HG03439 (cell line): ENCODE measurements around the gene RPRD1B.

Experiments
- ATAC-seq: cut with Tn5 transposase; IDR thresholded peaks from one replicate; pipeline ENCODE4 v1.9.1; 2021; ENCODE audit warnings: mild to moderate bottlenecking, moderate library complexity; ENCODE audit not compliant: unreplicated experiment

RPRD1B gene, protein sequence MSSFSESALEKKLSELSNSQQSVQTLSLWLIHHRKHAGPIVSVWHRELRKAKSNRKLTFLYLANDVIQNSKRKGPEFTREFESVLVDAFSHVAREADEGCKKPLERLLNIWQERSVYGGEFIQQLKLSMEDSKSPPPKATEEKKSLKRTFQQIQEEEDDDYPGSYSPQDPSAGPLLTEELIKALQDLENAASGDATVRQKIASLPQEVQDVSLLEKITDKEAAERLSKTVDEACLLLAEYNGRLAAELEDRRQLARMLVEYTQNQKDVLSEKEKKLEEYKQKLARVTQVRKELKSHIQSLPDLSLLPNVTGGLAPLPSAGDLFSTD

DNA sequence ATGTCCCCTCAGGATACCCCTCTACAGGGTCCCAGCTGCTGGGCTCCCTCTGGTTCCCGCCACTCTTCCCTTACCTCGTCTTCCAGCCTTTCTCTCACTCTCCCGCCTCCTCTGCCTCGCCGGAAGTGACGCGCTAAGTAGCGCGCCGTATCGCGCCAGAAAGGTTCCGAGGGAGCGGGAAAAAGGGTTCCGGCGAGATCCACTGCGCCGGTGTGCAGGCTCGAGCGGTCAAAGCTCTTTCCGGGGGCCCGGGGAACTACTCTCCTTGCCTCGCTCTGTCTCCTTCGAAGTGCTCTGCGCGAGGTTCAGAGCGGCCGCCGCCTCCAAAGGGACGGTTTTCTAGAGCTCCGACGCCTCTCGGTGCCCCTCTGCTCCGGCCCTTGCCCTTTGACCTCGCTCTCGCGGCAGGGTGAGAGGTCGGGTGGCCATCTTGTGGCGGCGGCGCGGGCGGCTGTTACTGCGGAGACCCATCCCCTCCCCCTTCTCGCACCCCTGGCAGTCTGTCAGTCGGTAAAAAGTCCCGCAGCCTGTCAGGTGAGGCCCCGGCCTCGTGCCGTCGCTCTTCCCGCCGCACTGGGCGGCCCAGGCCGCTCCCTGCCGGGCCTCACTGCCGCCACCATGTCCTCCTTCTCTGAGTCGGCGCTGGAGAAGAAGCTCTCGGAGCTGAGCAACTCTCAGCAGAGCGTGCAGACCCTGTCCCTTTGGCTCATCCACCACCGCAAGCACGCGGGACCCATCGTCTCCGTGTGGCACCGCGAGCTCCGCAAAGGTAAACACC is at the start of gene RPRD1B, which contains the start of gene TTI1:
TSS of gene RPRD1B (plus strand) at position 417 of the 778 bp plus-strand sequence. CDS start at position 619, 202 bp downstream.
TSS of gene TTI1 (minus strand) at position 127 of the 778 bp plus-strand sequence. CDS start 19,640 bp downstream, outside the sequence.
- ATAC-seq, result peak; percentile 92

DNA sequence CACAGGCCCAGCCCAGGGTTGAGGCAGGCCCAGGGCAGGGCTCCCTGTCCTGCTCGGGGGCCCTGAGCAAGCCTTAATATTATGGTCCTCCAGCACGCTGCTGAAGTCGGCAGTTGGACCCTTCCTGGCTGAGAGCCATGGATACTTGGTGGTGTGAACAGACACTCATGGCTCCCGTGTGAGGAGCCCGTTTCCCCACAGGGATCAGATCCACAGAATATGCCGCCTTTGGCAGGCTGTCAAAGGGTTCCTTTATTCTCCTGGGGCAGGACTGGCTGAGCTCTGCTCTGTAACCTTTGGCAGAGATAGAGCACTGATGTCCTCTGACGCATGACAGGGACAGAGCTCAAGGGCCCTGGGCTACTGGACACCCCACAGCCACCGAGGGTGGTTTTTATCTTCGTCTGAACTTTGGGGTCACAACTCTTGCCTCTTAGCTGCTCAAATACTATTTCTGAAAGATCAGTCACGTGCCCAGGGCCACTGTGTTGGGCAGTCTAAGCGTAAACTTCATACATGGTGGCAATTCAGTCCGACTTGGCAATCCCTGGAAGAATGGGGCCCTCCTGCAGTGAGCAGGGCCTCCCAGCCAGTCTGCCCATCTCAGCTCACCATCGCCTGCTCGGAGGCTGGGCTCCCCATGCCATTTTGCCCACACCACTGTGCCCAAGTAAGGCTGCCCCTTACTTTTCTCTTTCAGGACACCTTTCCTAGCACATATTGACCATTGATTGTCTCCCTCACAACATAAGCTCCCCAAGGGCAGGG is 49.3 kb upstream of the RPRD1B start:
- no peak for ATAC-seq

DNA sequence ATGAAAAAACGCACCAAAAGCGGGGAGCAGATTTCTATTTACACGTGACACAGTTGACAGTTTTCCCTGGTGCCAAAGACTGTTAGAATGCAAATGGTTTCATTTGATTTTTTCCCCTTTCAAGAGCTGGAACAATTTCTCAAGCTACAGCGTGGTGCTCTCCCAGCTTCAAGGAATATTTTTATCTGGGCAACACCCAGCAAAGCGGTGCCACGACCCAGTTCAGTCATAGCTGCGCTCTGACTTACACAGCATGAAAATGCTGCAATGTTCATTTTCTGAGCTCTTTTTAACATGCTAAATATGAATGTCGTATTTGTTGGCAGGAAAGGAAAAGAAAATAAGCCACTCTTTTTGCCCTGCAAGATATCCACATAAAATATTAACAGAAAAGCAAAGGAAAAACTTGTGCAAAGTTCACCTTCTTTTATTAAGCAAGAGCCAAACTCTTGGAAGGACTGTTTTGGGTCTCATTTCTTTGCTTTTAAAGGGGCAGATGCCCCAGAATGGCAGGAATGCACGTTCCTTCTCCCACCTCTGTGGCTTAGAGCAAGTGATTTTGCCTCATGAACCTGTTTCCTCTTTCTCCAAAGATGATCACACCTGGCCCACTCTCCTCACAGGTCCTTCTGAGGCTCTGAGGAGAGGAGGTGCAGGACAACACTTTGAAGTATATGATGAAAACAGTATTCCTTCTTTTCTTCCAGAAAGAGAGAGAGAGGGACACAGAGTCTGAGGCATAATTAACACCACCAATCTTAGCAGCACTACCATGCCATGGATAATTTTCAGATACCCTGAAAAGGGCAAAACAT is 47.3 kb upstream of the RPRD1B start:
- ATAC-seq, result no peak

DNA sequence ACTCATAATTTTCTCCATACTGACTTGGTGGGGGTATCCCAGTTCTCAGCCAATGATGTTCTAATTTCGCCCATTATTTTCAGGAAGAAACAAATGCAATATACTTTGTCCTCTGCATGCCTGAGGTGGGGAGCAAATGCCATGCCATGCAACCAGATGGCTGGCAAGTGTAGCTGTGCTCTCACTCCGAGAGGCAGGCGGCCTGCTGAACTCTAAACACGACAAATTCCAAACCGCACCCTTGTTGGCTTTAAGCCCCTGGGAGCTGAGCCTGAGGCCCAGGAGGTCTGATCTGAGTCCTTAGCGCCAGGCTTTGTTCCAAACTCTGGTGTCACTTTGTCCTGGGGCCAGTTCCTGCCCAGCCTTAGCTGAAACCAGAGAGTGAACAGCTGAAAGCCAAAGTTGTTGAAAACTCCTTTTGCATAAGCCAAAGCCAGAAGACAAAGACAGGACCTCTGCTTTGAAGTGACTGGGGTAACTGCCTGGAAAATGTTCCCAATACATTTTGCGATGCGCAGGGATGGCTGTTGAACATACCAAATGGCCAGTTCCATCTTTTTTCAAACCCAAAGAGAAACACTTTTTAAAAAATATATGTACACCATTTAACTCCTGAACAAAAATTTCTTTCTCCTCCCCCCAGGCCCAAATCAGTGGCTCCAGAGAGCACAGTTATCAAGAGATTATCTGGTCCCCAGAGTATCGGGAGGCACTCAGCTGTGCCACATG is 46.5 kb upstream of the RPRD1B start:
- ATAC-seq, result no peak

DNA sequence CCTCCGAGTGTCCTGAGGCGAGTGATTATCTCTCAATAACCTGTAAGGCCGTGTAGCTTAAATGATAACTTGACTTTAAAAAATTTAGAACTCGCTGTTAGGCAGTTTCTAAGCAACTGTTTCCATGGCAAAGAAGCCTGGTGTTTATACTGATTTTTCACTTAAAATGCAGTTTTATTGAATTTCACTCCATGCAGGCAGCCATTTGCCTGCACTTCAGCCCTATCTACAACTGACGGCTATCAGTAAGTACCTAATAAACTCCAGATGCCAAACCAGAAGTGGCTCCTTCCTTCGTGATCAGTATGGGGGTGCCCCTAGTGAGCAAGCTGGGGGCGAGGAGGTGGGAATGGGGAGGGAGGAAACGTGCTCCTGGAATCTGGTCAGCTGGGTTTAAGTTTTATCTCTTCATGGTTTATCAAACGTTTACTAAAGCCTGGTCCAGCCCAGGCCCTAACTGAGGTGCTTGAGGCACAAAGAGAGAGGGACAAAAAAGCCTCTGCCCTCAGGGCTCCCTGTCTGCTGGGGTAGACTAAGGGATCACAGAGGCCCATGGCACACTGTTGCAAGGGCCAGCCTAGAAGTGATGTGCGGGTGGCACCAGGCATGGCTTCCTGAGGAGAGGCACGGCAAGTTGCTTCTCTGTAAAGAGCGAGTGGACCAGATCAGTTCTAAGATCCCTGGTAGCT is 45.8 kb upstream of the RPRD1B start:
- no peak for ATAC-seq

DNA sequence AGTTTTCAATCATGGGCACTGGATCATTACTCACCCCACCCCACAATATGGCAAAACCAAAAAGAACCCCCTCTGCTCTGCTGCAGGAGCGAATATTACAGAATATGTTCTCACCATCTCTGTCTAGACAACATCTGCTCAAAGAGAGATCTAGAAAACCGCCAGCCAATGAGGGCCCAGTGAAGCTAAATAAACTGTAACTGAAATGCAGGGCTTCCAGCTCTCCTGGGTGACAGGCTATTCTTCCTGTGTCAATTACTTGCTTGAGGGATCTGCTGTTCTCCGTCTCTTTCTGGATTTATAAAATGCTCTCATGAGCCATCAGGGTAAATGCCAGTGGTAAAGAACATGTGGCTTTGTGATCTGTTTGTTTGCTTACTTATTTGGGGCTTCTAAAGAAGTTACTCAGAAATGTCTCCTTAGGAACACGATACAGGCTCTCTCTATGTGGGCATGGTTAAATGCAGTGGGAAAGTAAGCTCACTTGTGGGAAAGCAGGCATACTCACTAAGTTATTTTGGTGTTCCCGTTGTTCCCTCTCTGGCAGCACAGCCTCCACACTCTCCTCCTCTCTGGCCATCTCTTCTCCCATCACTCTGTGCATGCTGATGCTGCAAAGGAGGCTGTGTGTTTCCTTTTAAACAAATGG is 45.1 kb upstream of the RPRD1B start:
- no peak for ATAC-seq

DNA sequence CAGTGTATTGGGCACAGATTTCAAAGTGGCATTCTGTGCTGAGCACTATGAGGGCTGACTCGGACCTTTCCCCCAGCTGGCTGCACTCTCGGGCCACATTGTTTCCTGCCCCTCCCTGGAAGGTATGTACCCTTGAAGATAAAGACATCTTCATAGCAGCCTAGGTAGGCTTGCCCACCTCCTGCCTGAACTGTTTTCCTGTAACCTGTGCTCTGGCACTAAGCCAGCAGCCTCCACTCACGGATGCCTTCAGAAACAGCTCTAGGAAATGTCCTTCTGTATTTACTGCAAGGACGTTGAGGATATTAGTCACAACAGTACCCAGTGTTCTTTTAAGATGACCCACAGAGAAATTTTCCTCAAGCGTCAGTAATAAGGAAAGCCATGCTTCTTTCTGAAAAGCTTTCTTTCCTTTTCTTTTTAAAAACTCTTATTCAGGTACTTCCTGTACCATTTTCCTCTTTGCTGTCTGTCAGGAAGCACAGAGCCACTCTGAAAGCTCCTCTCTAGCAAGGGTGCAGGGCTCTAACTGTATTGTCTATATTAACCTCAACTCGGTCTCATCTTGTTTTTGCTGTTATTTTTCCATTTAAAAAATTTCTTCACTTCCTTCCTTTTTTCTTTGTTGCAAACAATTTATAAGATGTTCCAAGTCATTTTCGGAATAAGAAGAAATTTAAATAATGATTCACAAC is 43.8 kb upstream of the RPRD1B start:
- no peak for ATAC-seq

DNA sequence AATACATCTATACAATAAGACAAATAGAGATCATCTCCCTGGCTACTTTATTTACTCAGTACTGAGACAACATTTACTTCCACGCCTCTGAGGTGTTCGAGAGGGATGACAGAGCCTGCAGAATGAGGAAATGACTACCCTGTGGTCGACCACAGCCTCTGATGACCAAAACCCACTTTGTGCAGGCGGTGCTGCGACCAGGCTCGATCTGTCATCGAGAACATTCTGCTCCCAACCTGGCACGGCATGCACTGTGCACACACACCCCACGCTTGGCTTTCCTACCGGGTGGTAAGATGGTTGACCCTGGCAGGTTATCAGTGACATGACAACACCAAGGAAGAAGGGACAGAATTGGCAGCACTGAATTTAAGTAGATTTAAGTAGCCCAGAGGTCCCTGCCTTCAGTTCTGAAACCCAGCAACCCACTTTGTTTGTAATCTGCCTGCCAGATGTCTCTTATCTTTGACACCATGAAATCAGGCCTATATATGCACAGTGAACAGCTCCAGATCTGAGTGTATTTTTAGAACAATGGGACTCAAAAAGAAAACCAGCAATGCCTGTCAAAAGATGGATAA is 42.9 kb upstream of the RPRD1B start:
- ATAC-seq, result peak; percentile 82

DNA sequence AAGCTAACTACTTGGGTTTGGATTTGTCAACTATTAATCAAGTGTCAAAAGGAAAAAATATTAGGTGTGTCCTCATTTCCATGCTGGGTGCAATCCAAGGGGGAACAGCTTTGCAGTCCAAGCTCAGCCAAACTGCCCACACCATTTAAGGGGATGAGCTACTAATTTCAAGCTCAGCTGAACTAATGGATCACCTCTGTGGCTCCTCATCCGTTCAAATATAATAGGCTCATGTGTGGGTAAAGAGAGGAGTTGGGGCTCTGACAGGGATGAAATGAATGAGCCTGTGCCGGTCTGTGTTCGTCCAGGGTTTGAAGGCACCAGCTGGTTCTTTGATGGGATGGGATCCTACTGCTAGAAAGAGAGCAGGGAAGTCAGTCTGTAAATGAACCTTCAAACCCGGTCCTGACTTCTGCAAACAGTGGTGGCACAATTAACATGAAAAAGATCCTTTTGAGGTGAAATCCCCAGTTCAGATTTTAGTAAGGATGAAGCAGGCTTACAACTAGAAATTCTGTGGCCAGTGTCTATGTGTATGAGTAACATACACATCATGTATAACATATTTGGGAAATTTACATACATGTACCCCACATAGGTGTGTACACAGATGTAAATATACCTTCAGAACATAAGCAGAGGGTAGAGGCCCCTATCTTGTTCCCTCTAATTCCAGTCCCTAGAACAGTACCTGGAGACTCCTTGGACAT is 42.2 kb upstream of the RPRD1B start:
- ATAC-seq, result no peak

DNA sequence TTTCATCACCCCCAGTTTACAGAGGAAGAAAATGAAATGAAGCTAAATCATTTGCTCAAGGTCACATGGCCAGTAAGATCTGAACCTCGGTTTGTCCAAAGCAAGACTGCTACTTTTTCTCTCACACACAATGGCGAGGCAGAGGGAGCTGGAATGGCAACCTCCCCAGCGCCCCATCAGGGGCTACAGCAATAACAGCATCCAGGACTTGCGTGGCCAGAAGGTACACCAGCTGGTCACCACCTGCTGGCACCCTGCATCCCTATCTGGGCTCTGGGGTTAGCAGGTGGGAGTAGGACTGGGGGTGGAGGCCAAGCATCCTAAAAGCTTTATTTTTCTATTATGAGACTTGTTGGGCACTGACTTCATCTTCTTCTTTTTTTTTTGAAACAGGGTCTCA is 41.6 kb upstream of the RPRD1B start:
- ATAC-seq, result no peak

DNA sequence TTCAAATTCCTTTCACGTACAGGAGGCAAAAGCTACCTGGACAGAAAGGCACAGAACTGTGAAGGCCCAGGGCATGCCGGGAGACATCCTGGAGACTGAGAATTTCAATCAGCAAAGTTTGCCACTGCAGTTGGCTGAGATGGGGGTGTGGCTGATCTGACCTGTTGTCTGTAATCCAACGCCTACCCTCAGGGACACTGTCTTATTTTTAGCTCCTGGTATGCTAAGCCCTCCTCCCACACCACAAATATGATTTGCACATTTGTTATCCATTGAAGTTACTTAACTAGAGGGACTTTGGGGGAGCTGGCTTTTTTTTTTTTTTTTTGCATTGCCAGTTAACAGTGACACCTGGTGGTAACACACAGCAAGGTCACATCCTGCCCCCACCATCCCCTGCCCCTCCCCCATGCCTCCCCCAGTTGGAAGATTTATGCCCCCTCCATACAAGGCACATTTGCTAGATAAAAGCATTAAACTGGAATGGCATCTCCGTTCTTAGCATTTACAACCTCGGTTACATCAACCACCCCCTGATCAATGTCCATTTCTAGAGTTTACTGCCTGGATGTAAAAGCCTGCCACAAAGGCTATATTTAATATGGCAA is 40.6 kb upstream of the RPRD1B start:
- ATAC-seq, result no peak

DNA sequence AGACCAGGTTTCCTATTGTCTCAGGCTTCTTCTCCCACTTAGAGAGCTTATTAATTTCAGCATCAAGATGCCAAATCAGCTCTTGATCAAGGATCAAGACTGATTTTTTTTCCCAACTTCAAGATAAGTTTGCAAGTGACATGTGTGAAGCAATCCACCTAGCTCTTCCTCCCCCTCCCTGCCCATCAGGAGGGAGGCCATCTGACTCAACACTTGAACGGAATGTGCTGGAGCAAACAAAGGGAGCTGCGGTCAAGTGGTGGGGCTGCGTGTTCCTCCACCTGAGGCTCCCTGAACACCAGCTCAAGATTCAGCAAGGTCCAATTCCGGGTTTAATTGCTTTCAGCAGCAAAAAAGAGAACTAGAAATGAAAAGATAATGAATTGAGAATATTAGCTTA is 39.0 kb upstream of the RPRD1B start:
- no peak for ATAC-seq

DNA sequence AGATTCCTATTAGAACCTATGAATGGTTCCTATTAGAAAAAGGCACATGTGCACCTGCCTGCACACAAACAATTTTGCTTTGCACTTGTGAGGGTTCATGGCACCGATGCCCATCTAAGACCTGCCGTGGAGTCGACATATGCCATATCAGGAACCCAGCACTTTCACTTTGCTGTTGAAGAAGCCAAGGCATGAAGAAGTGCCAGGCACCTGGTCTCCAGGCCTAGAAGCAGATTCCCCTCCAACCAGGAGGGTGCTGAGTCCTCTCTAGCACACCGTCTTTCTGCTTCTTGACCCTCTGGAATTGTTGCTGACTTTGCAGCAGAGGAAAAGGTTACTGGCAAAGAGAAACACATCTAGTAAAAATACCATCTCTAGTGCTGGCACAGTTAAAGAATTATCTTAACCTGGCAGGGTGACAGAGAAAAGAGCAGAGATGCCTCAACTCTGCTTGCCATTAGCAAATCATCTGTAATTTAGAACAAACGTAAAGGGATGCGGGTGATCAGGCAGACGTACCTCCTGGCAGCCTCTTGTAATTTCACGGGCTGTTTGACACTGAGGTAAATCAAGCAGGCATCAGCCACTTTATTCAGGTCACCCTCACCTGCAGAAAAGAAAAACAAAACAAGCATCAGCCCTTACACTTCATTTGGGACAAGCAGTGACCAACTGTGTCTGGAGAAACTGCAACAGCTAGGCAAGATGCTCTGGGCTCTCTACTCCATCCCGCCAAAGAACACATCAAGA is 37.5 kb upstream of the RPRD1B start:
- ATAC-seq, result no peak

DNA sequence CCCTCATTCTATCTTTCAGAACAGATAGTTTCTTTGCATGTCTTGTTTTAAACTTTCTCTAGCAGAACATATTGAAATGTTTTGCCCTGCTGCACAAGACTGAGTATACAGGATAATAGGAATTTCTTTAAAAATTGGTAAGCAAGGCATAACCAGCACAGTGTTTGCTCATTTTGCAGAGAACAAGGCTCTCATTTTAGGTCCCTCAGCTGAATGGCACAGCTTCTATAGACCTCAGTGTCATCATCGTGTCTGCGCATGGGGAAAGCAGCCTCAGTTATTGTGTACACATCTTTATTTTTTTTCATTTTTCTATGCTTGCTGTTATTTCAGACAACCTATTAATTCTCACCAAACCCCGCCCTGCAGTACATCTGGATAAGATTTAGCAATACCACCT is 36.0 kb upstream of the RPRD1B start:
- no peak for ATAC-seq

DNA sequence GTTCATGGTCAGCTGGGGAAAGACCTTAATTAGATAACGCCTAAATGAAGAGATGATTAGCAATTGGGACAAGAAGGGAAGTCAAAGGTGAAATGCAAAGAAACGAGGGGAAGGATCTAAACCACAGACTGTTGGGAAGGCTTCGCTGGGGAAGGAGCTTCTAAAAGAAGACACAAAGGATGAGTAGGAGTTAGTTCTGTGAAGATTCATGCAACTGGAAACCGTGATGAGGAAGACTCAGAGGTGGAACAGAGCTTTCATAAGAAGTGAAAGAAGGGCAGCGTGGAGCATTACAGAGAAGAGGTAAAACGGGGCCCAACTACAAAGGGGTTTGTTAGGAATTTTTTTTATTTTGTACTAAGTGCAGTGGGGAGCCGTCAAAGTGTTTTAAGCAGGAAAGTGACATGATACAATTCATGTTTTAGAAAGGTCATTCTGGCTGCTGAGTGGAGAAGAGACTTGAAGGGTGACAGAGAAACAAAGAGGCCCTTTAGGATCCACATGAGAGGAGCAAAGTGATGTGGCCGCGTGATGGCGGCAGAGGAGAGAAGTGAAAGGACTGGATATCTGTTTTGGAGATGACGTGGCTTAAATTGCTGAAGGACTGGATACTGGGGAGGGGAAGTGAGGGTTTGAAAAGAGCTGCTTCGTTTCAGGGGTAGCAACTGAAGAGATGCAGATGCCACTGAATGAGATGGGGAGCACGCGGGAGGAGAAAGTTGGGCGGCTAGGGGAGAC is 33.9 kb upstream of the RPRD1B start:
- no peak for ATAC-seq
